Hematopoietic multipotent progenitor cell treated with erythropoietin and hydrocortisone succinate and interleukin-3 and kit ligand, for 15 days (in vitro differentiated cells): ENCODE measurements around the gene FBXL16.
A peak's percentile ranks its signal among the peaks of the same experiment; 100 is the strongest.

ENCODE experiments used
- DNase-seq: peaks from one replicate; pipeline ENCODE4 v3.0.0-alpha.2; 2015; ENCODE audit warnings: low spot score

The FBXL16 gene

DNA sequence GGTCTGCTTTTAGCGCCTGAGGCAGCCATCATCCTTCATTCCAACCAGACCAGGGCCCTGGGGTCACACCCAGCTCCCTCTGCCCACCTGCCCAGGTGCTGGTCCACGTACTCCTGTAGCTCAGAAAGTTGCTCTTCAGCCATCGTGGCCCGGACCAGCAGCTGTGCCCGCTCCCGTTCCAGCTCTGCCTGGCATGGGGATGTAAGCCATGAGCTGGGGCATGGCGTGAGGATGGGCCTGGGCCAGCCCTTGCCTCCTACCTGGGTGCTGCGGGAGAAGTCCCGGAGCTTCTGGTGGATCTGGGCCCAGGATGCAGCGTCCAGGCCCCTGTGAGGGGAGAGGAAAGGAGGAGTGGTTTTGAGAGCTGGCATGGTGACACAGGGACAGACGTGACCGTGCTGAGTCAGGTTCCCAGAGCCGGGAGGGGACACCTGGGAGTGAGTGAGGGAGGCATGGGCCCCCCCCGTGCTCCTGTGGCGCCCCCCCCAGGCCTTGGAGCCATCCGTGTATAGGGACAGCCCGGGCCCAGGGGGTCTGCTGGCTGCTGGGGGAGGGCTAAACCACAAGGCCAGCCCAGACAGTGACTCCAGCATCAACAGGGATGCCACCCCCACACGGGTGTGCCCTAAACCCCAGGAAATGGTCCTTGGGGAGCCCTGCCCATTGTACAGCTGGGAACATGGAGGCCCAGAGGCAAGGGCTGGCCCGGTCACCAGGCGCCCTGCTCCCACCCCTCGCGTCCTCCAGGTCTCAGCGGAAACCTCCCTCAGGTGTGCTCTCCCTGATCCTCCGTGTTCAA, 17.4 kb upstream of the FBXL16 start:
- DNase-seq = no peak

DNA sequence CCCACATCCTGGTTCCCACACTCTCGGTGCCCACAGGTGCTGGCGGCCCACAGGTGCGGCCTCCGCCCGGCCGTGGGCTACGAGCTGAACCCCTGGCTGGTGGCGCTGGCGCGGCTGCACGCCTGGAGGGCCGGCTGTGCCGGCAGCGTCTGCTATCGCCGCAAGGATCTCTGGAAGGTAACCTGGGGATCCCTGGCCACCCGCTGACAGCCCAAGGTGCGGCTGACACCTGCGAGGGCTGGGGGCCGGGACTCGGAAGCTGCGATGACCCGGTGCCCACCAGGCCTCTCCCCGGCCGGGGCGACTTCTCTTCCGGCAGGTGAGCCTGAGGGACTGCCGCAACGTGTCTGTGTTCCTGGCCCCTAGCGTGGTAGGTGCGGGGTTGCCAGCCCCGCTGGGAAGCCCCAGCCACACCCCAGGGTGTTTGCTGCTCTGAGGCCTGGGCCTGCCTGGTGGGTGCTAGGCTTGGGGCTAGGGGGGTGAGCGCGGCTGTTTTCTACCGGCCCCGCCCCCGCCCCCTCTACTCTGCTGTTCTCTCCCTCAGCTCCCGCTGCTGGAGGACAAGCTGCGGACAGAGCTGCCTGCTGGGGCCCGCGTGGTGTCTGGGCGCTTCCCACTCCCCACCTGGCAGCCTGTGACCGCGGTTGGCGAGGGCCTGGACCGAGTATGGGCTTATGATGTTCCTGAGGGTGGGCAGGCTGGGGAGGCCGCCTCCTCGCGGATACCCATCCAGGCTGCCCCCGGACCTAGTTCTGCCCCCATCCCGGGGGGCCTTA, 16.4 kb upstream of the FBXL16 start:
- no peak for DNase-seq

DNA sequence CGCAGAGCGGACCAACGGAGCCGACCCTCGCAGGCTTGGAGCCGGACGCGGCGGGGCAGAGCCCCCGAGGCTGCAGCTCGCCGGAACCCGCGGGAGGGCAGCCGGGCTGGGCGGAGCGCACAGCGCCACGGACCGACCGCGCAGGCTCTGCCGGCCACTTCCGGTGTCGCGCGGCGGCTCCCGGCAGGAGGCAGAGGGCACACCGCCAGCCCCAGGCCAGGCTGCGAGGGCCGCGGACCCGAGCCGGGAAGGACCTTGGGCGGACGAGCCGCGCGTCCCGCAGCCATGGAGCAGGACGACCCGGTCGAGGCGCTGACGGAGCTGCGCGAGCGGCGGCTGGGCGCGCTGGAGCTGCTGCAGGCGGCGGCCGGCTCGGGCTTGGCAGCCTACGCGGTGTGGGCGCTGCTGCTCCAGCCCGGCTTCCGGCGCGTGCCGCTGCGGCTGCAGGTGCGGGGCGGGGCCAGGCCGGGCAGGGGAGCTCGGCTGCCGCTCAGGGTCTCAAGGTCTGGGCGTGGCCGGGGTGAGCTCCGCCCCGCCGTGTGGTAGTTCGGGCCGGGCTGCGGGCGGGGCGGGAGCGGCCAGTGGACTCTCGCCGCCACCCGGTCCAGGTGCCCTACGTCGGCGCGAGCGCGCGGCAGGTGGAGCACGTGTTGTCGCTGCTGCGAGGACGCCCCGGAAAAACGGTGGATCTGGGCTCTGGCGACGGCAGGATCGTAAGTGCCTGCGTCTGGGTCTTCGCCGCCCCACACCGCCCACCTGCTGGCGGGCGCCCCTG, 15.6 kb upstream of the FBXL16 start, which contains the start of gene ANTKMT:
TSS of gene ANTKMT (plus strand) at position 157 of the 775 bp plus-strand sequence. CDS start at position 286, 129 bp downstream.
- DNase-seq = peak; percentile 66

DNA sequence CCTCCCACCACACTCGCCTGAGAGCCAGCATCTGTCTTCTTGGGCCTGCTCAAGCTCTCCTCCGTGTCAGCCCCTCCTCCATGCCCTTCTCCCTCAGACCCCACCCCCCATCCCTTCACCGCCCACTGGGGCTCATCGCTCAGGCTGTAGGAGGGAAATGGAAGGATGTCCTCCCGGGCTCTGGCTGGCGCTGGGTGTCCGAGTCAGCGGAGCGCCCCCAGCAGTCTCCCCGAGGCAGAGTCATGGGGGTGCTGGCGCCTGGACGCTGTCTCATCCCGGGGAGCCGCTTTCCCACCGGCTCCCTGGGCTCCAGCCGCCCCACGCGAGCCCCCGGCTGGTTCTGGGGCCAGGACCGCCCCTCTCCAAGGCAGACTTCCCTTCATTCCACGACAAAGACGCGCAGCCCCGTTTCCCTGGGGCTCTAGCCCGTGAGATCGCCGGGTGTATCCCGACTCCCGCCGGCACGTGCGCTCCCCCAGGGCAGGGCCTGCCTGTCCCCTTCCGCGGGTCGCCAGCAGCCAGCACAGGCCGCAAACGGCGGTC, 14.9 kb upstream of the FBXL16 start:
- DNase-seq = no peak

DNA sequence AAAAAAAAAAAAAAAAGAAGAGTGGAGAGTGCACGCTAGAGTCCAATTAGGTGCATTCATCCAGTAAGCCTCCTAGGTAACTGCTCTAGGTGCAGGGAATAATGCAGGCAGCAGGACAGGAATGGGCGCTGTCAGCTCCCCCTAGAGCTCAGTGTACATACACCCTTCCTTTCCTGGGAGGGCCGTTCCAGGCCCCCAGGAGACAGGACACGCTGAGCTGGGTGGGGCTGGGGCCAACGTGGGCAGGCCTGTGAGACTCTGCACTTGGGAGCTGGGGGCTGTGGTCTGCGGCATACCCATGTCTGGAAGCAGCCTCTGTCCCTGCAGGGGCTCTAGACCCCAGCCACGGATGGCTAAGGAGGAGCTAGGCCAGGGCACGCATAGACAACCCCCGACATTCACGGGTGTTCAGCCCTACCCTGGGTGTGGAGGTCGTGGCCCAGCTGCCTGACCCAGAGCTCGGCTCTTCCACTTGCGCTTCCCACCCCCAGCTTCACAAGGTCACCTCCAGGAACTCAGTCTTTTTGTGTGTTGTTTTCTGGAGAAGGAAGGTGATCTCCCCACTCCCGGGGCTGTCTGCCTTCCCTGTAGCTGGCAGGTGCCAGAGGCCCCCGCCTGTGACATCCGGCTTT, 14.3 kb upstream of the FBXL16 start:
- DNase-seq = no peak

DNA sequence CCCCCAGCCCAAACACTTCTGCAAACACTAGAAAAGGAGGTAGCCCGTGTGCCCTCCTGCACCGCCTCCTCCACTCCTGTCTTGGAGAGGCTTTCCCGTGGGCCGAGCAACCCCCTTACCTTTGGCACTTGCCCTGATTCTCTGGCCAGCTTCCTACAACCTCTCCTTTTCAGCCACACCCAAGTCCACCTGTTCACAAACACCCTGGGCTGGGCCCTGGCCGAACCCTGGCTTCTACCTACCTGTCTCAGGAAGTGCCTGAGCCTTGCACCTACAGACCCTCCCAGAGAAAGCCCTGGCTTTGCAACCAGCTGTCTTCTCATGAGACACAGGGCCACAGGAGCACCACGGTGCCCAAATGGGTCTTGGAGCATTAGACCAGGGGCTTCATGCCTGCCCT, 13.3 kb upstream of the FBXL16 start:
- DNase-seq = no peak

DNA sequence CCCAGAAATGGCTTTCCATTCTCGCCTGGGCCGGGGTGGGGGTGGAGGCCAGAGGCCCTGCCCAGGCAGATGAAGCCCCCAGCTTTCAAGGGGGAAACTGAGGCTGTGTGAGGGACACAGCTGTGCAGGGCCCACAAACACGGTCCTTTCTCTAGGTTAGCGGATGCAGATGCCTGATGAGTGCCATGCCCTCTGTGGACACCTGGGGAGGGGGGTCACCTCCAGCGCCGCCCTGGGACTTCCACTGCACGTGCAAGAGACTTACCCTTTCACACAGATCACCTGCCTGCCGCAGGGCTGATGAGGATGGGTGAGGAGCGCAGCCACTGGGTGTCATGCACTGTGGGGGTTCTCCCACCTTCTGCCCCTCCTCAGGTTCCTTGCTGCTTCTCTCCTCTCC, 12.8 kb upstream of the FBXL16 start:
- no peak for DNase-seq

DNA sequence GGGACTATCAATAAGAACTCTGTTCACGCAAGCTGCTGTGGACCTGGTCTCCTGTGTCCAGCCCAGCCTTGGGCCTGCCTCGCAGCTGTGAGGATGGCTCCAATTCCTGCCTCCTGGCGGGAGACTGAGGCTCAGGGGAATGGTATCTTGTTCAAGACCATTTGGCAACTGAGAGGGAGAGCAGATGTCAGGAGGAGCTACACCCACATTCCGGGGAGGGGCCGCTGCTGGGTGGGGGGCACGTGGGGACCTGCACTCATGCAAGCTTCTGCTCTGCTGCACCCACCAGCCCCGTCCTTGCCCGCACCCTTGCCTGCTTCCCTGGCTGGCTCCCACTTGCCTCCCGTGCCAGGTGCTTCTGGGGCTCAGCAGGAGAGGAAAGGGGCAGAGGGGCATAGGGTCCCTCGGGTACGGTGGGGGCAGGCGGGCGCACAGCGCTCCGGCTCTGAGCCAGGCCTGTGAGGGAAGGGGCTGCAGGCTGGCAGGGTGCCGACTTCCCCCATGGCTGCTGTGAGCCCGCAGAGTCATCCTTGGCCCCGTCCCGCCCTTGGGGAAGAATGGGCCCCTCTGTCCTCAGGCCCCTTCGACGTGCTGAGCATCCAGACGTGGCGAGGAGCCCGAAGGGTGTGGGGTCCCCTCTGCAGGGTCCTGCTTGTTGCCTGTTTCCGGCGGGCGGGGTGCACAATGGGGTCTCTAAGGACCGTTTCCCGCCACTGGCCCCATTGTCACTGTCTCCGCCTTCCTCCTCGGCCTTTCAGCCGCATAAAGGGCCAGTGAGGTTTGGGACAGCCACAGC, 12.0 kb upstream of the FBXL16 start:
- no peak for DNase-seq

DNA sequence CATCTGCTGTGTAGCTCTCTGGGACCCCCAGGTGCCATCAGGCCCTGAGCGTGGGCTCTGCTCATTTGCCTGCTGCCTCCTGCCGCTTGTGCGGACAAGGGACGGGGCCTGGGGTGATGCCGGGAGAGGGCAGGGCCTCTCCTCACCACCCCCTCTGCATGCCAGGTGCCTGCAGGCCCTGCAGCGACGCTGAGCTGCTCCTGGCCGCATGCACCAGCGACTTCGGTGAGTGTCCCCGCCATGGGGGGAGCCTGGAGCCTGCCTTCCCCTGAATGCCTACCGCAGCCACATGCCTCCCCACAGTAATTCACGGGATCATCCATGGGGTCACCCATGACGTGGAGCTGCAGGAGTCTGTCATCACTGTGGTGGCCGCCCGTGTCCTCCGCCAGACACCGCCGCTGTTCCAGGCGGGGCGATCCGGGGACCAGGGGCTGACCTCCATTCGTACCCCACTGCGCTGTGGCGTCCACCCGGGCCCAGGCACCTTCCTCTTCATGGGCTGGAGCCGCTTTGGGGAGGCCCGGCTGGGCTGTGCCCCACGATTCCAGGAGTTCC, 11.2 kb upstream of the FBXL16 start:
- no peak for DNase-seq

DNA sequence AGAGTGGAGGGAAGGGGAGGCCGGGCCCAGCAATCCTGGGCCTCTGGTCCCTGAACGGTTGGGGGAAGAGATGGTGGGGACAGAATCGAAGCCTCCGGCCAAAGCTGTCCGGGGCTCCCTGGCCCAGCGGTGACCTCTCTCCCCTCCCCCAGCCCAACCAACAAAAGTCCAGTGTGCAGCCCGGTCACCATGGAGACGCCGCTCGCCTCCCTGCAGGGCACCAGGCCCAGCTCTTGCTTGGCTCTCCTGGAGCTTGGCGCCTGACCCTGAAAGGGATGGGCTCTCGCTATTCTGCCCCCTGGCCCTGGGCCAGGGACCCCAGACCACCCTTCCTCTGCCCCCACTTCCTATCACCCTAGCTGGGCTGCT, 10.6 kb upstream of the FBXL16 start:
- no peak for DNase-seq

DNA sequence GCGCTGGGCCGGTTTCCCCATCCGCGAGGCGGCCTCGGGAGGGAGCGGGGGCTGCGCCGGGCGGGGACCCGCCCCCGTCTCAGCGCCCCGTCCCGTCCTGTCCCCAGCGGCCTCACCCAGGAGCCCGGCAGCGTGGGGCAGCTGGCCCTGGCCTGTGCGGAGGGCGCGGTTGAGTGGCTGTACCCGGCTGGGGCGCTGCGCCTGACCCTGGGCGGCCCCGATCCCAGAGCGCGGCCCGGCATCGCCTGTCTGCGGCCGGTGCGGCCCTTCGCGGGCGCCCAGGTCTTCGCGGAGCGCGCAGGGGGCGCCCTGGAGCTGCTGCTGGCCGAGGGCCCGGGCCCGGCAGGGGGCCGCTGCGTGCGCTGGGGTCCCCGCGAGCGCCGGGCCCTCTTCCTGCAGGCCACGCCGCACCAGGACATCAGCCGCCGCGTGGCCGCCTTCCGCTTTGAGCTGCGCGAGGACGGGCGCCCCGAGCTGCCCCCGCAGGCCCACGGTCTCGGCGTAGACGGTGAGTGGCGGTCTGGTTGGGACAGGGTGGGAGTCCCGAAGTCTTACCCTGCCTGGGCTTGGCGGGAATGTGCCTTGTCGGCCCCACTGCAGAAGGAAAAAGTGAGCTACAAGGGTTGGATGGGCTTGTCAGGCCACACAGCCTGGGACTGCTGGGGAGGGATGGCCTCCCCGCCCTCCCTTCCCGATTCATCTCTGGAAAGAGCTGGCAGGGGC, 10.0 kb upstream of the FBXL16 start:
- no peak for DNase-seq

DNA sequence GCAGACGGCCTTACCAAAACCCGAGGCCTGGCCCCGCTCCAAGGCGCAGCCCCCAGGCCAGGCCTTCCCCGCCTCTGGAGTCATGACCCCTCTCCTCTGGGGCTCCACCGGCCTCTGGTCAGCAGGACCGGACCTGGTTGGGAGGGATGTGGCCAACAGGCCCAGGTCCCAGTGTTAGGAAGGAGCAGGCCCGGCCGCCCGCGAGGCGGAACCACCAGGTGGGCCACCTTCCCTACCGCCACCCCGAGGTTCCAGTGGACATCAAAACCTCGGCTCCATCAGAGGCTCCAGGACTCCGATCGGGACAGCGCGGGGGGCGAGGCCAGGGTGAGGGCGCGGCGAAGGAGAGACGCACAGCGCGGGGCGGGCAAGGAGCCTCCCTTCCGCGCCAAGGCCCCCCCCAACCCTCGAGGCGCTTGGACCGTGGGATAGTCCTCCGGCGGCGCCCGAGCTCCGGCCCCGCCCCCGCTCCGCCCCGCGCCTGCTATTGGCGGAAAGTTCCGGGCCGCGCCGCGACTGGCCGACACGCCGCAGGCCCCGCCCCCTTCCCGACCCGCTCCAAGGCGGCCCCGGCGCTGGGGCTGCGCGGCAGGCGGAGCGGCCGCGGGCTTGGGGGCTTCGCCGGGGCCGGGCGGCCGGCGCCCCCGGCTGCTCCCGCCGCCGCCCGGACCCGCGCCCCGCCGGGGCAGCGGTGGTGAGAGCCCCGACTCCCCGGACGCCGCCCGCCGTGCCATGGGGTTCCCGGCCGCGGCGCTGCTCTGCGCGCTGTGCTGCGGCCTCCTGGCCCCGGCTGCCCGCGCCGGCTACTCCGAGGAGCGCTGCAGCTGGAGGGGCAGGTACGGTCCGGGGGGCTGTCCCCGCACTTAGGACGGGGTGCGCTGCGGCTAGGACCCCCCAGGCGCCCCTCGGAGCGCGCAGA, 9.2 kb upstream of the FBXL16 start, which contains the start of gene METRN:
TSS of gene METRN (plus strand) at position 561 of the 919 bp plus-strand sequence. CDS start at position 733, 172 bp downstream.
- DNase-seq = peak; percentile 85

DNA sequence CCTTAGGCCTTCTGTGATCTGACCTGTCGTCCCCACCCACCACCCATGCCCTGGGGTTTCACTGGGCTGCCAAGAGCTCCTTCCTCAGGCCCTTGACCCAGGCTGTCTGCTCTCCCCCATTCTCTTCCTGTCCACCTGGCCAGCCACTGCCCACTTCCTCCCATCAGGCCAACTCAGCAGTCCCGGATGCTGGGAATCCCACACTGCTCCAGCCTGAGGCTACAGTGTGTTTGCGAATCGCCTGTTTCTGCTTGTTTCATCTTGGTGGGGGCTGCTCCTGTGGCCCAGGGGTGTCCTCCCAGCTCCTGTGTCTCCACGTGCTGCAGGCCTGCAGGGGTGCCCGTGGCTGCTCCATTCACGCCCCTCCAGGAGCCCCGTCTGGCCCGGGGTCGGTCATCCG, 8.5 kb upstream of the FBXL16 start:
- DNase-seq = no peak

DNA sequence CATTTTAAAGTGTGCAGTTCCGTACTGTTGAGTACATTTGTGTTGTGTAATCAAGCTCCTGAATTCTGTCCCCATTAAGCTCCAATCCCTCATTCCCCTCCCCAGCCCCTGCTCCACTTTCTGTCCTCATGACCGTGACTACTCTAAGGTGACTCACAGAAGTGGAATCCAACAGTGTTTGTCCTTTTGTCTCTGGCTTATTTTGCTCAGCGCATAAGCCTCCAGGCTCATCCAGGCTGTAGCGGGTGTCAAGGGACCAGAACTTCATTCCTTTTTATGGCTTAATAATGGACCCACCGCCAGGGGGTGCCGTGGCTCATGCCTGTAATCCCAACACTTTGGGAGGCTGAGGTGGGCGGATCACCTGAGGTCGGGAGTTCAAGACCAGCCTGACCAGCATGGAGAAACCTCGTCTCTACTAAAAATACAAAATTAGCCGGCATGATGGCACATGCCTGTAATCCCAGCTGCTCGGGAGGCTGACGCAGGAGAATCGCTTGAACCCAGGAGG, 7.2 kb upstream of the FBXL16 start:
- peak; percentile 29 for DNase-seq

DNA sequence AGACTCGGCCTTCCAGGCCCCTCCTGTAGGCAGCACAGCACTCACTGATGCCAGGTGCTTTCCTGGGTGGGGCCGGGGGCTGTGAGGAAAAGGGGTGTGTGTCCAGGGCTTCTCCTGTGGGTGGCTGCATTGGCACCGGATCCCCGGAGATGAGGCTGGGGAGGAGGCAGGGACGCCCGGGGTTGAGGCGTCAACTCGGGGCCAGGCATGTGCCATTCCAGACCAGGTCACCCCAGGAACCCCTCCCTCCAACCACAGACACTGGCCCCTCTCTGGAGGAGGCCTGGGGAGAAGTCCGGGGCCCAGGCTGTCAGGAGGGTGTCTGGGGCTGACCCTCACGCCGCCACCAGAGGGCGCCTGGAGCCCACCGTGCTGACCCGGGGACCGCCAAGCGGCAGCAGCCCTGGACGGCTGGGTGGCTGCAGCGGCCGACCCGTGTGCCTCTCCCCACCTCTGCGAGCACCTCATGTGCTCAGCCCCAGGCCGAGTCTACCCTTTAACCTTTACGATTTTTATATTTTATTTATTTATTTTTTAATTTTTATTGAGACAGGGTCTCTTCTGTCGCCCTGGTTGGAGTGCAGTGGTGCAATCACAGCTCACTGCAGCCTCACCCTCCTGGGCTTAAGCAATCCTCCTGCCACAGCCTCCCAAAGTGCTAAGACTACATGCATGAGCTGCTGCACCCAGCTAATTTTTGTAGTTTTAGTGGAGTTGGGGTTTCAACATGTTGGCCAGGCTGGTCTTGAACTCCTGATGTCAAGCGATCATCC, 6.1 kb upstream of the FBXL16 start:
- peak; percentile 77 for DNase-seq

DNA sequence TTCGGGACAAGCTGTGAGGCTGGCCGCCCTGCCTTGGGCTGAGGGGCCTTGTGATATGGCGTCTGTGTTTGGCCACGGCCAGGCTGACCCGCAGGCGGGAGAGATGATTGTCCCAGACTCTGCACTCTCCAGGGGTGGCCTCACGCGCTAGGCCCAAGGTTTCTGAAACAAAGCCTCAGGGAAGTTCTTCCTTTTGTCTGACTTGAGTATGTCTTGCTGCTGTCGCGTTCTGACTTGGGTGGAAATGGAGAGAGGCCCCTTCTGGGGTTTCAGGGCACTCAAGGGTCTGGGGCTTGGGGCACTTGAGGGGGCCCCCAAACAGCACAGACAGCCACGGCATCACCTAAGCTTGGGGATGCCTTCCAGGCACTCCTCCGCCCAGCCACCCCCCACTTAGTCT, 5.5 kb upstream of the FBXL16 start:
- no peak for DNase-seq

DNA sequence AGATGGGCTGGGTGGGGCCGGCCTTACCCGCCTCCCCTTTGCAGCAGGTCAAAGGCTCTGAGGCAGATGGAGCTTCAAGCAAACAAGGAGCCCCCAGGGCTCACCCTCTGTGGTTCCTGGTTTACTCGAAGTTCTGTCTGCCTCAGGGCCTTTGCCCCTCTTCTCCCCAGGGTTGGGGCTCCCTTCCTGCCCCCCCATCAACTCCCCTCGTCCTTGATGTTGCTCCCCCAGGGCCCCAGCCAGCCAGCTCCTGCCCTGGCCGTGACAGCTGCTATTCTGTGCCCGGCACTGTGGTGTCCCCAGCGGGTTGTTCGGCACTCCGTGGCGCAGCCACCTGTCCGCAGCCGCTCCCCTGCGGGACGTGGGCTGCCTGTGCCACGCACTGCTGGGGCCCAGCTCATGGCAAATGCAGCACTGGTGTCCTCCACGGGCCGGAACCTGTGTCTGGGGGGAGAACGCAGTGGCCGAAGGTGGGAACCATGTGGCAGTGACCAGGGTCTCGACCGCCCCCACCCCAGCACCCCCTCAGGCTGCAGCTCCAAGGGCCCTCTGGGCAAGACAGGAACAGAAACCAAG, 5.0 kb upstream of the FBXL16 start:
- DNase-seq = no peak
